OCI-LY1 (cell line): ENCODE data around the gene PRRT1.

ENCODE experiments used
- H2AFZ ChIP-seq: fragments of 200-600 bp; sonication (generic), shearing (Covaris generic); 2 replicates; pipeline ENCODE4 v1.6.0; 2014; ENCODE audit warnings: antibody characterized with exemption, mild to moderate bottlenecking, low read length
- H3F3A ChIP-seq: fragments of 200-600 bp; sonication (generic), shearing (Covaris generic); 2 replicates; pipeline ENCODE4 v1.6.0; 2014; ENCODE audit warnings: mild to moderate bottlenecking, antibody characterized with exemption, low read length, moderate library complexity; ENCODE audit not compliant: insufficient read depth
- H3K27ac ChIP-seq: fragments of 200-600 bp; sonication (generic); 2 replicates; pipeline ENCODE4 v1.5.1; 2014; ENCODE audit warnings: low read length, mixed run types, mild to moderate bottlenecking, low read depth; ENCODE audit not compliant: poor library complexity, severe bottlenecking
- H3K27me3 ChIP-seq: fragments of 200-600 bp; sonication (generic); 2 replicates; pipeline ENCODE4 v1.6.0; 2014; ENCODE audit warnings: antibody characterized with exemption, mild to moderate bottlenecking, low read length, moderate library complexity; ENCODE audit not compliant: insufficient read depth
- H3K36me3 ChIP-seq: fragments of 200-600 bp; sonication (generic); 2 replicates; pipeline ENCODE4 v1.6.1; 2014; ENCODE audit warnings: mild to moderate bottlenecking, antibody characterized with exemption, low read length, moderate library complexity, mixed read lengths; ENCODE audit not compliant: insufficient read depth
- H3K4me1 ChIP-seq: fragments of 200-600 bp; sonication (generic); 2 replicates; pipeline ENCODE4 v1.5.1; 2014; ENCODE audit warnings: mild to moderate bottlenecking, low read length, moderate library complexity; ENCODE audit not compliant: insufficient read depth, severe bottlenecking
- H3K4me2 ChIP-seq: fragments of 200-600 bp; sonication (generic), shearing (Covaris generic); 2 replicates; pipeline ENCODE4 v1.6.1; 2014; ENCODE audit warnings: low read length
- H3K4me3 ChIP-seq: fragments of 200-600 bp; sonication (generic); 2 replicates; pipeline ENCODE4 v1.5.1; 2014; ENCODE audit warnings: low read length, low read depth, mild to moderate bottlenecking, mixed read lengths; ENCODE audit not compliant: poor library complexity, severe bottlenecking
- H3K79me2 ChIP-seq: fragments of 200-600 bp; shearing (Covaris generic); 2 replicates; pipeline ENCODE4 v1.6.1; 2016; ENCODE audit warnings: mixed run types, low read length, mixed read lengths; ENCODE audit not compliant: insufficient read depth
- H3K9ac ChIP-seq: fragments of 200-600 bp; sonication (generic), shearing (Covaris generic); 2 replicates; pipeline ENCODE4 v1.6.1; 2014; ENCODE audit warnings: mild to moderate bottlenecking, low read length, mixed read lengths
- H3K9me2 ChIP-seq: fragments of 200-600 bp; sonication (generic), shearing (Covaris generic); 2 replicates; pipeline ENCODE4 v1.6.1; 2014; ENCODE audit warnings: low read depth, mild to moderate bottlenecking, low read length, mixed read lengths
- H3K9me3 ChIP-seq: fragments of 200-600 bp; shearing (Covaris generic); 2 replicates; pipeline ENCODE4 v1.6.1; 2014; ENCODE audit warnings: low read length, mixed read lengths
- H4K20me1 ChIP-seq: fragments of 200-600 bp; sonication (generic), shearing (Covaris generic); 2 replicates; pipeline ENCODE4 v1.6.0; 2016; ENCODE audit warnings: mild to moderate bottlenecking, low read length; ENCODE audit not compliant: insufficient read depth
- EZH2 ChIP-seq: fragments of 200-600 bp; sonication (generic), shearing (Covaris generic); IDR thresholded peaks from 2 replicates; pipeline ENCODE4 v1.8.0; 2017; ENCODE audit warnings: borderline replicate concordance, mixed run types, mild to moderate bottlenecking, antibody characterized with exemption, low read length, moderate library complexity, mixed read lengths
- TF ChIP-seq, protein P1 (sequence below): fragments of 200-600 bp; sonication (generic), shearing (Covaris generic); IDR thresholded peaks from 2 replicates; pipeline ENCODE4 v1.5.1; 2017; ENCODE audit warnings: mild to moderate bottlenecking, antibody characterized with exemption, low read length, moderate library complexity, mixed read lengths

PRRT1 gene

DNA sequence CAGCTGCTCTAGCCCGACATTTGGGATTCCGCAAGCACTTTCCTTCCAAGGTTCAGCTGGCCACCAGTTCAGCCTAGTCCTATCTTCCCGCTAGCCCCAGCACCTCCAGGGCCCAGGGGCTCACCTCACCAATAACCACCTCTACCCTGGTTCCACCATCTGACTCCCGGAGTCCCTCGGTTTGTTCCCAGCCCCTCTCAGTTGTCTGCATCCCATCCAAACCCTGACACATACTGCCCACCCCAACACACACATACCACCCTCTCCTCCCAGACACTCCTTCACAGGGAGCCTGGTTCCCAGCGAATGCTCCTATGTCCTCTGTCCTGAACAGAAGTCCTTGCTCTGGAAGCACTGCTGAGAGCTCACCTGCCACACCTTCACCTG lies 43.0 kb downstream of the PRRT1 start:
- no peak overlapping the region for H3K27ac ChIP-seq
- 0 out of 2 replicates have a peak, but pooled peaks cover 3% of the 10 kb centered on the region for H3K27me3 ChIP-seq
- no peak overlapping the region for H3K4me3 ChIP-seq
- H3K36me3 ChIP-seq, result no peaks in the 10 kb centered on the region
- TF ChIP-seq EZH2, result no peak
- TF ChIP-seq, protein P1, sequence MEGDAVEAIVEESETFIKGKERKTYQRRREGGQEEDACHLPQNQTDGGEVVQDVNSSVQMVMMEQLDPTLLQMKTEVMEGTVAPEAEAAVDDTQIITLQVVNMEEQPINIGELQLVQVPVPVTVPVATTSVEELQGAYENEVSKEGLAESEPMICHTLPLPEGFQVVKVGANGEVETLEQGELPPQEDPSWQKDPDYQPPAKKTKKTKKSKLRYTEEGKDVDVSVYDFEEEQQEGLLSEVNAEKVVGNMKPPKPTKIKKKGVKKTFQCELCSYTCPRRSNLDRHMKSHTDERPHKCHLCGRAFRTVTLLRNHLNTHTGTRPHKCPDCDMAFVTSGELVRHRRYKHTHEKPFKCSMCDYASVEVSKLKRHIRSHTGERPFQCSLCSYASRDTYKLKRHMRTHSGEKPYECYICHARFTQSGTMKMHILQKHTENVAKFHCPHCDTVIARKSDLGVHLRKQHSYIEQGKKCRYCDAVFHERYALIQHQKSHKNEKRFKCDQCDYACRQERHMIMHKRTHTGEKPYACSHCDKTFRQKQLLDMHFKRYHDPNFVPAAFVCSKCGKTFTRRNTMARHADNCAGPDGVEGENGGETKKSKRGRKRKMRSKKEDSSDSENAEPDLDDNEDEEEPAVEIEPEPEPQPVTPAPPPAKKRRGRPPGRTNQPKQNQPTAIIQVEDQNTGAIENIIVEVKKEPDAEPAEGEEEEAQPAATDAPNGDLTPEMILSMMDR, result no peak
- no peaks in the 10 kb centered on the region for H3K9me3 ChIP-seq
- no peaks in the 10 kb centered on the region for H3K4me1 ChIP-seq
- no peaks in the 10 kb centered on the region for H3K9me2 ChIP-seq
- H3F3A ChIP-seq, result no peaks in the 10 kb centered on the region
- no peak overlapping the region for H3K9ac ChIP-seq
- no peaks in the 10 kb centered on the region for H3K79me2 ChIP-seq
- no peak overlapping the region for H3K4me2 ChIP-seq
- H4K20me1 ChIP-seq, result no peaks in the 10 kb centered on the region
- H2AFZ ChIP-seq, result no peak overlapping the region

DNA sequence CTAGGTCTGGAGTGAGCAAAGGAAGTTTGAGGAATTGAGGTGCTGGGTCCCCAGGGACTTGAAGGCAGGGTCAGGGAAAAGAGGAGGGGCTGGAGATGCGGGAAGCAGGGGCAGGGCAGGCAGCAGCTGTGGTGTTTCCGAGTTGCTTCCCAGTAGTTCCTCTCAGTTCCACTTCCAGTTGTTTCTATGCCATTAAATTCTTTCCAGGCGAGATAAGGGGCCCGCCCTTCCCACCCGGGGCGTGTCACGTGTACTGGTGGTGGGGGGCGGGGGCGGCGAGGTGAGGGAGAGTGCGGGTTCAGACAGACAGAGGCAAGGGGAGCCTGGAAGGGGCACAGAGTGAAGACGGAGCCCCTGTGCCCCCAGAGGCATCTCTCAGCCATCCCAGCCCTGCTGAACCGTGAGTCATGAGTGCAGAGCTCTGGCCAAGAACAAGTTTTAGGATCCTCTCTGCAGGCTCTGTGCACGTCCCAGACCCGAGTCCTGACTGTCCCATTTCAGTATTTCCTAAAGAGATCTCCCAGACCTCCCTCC lies 43.6 kb downstream of the PRRT1 start:
- Histone ChIP-seq H2AFZ (no peak overlapping the region), H3K79me2 (no peaks in the 10 kb centered on the region), H3K9me3 (no peaks in the 10 kb centered on the region), H3K27ac (no peak overlapping the region), H3K4me2 (no peak overlapping the region), H3K9me2 (no peaks in the 10 kb centered on the region), H3F3A (no peaks in the 10 kb centered on the region), H3K9ac (no peak overlapping the region), H3K36me3 (no peaks in the 10 kb centered on the region), H3K4me1 (no peaks in the 10 kb centered on the region), H3K27me3 (0 out of 2 replicates have a peak, but pooled peaks cover 3% of the 10 kb centered on the region), H4K20me1 (no peaks in the 10 kb centered on the region), H3K4me3 (no peak overlapping the region)
- TF ChIP-seq, protein P1, result no peak
- TF ChIP-seq EZH2, result no peak

DNA sequence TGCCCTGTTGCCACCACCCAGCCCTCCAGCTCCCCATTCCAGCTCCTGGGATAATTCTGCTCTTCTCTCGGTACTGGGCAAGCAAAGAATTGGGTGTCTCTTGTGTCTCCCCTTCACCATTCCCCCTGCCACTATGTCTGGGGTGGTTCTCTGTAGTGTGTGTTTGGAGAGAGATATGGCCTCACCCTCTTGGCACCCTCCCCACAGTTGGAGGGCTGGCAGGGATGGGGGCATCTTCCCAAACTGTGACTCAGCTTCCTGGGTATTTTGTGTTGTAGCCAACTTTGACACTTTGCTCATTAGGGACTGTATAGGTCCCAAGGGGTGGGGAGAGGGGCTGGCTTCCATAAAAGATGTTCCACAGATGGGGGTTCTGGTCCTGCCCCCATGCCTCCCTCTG lies 44.3 kb downstream of the PRRT1 start:
- no peak overlapping the region for H3K27ac ChIP-seq
- H3K9me3 ChIP-seq, result no peaks in the 10 kb centered on the region
- no peaks in the 10 kb centered on the region for H3K79me2 ChIP-seq
- no peak overlapping the region for H2AFZ ChIP-seq
- H3K4me3 ChIP-seq, result no peak overlapping the region
- no peak overlapping the region for H3K4me2 ChIP-seq
- no peaks in the 10 kb centered on the region for H3K36me3 ChIP-seq
- no peaks in the 10 kb centered on the region for H3K9me2 ChIP-seq
- no peak for TF ChIP-seq EZH2
- TF ChIP-seq, protein P1, result no peak
- no peak overlapping the region for H3K9ac ChIP-seq
- no peaks in the 10 kb centered on the region for H3K4me1 ChIP-seq
- no peaks in the 10 kb centered on the region for H3F3A ChIP-seq
- H4K20me1 ChIP-seq, result no peaks in the 10 kb centered on the region
- 0 out of 2 replicates have a peak, but pooled peaks cover 3% of the 10 kb centered on the region for H3K27me3 ChIP-seq
